8988T (cell line): ENCODE data around the gene CD8B.

Experiments
- DNase-seq: peaks from one replicate; pipeline ENCODE4 v3.0.0; 2011

CD8B gene

GRCh38 chr2:86793752-86794151 is 67.9 kb downstream of the CD8B start:
- DNase-seq = no peak

- DNase-seq = no peak
Observed at GRCh38 chr2:86791573-86791972, 70.1 kb downstream of the CD8B start.

GRCh38 chr2:86790676-86791572 is 70.8 kb downstream of the CD8B start, which contains the start of gene CD8A:
TSS of gene CD8A (minus strand) at chr2:86790913. CDS start at chr2:86790825, 88 bp downstream.
- DNase-seq = no peak

GRCh38 chr2:86790134-86790675 is 71.5 kb downstream of the CD8B start:
- DNase-seq = no peak

- DNase-seq = no peak
Observed at GRCh38 chr2:86789687-86790133, 72.0 kb downstream of the CD8B start.

- DNase-seq = no peak
Observed at GRCh38 chr2:86788881-86789686, 72.6 kb downstream of the CD8B start.

GRCh38 chr2:86788165-86788564 is 73.5 kb downstream of the CD8B start:
- DNase-seq = no peak

- DNase-seq = no peak
Observed at GRCh38 chr2:86787736-86788135, 74.0 kb downstream of the CD8B start.

GRCh38 chr2:86786001-86786536 is 75.6 kb downstream of the CD8B start:
- no peak for DNase-seq

GRCh38 chr2:86785456-86785855 is 76.2 kb downstream of the CD8B start:
- DNase-seq = no peak

- no peak for DNase-seq
Observed at GRCh38 chr2:86783615-86784339, 77.9 kb downstream of the CD8B start.

- no peak for DNase-seq
Observed at GRCh38 chr2:86782748-86783147, 78.9 kb downstream of the CD8B start.

- DNase-seq = no peak
Observed at GRCh38 chr2:86781363-86781762, 80.3 kb downstream of the CD8B start.

GRCh38 chr2:86779971-86780370 is 81.7 kb downstream of the CD8B start:
- no peak for DNase-seq

GRCh38 chr2:86778957-86779356 is 82.7 kb downstream of the CD8B start:
- no peak for DNase-seq

GRCh38 chr2:86776532-86776931 is 85.2 kb downstream of the CD8B start:
- no peak for DNase-seq

- no peak for DNase-seq
Observed at GRCh38 chr2:86775338-86775737, 86.3 kb downstream of the CD8B start.

GRCh38 chr2:86774862-86775261 is 86.8 kb downstream of the CD8B start:
- no peak for DNase-seq

GRCh38 chr2:86772611-86773010 is 89.1 kb downstream of the CD8B start:
- no peak for DNase-seq

GRCh38 chr2:86770816-86771301 is 90.8 kb downstream of the CD8B start:
- no peak for DNase-seq

GRCh38 chr2:86769838-86770237 is 91.8 kb downstream of the CD8B start:
- no peak for DNase-seq

GRCh38 chr2:86768189-86768949 is 93.3 kb downstream of the CD8B start:
- DNase-seq = no peak
